Measurements from ENCODE around the gene PPP2R5C.

GRCh38 chr14:101797856-101798255, 36.3 kb downstream of the PPP2R5C start:
- TF ChIP-seq CTCF (conservative IDR thresholded peaks at IDR 0.05; ENCODE audit: low read depth, low read length) (no peak), POLR2A (IDR thresholded peaks at IDR 0.05; ENCODE audit: low read depth, low read length) (no peak), FOS (IDR thresholded peaks at IDR 0.05; ENCODE audit: low read depth, low read length) (no peak), RCOR1 (IDR thresholded peaks at IDR 0.05; ENCODE audit: insufficient replicate concordance, low read length) (no peak), CEBPB (IDR thresholded peaks at IDR 0.05; ENCODE audit: low read depth, low read length) (no peak), ELK1 (IDR thresholded peaks at IDR 0.05; ENCODE audit: borderline replicate concordance, low read depth, low read length) (no peak), MXI1 (IDR thresholded peaks at IDR 0.05; ENCODE audit: borderline replicate concordance, low read depth, low read length) (no peak), USF2 (IDR thresholded peaks at IDR 0.05; ENCODE audit: low read depth, low read length) (no peak), RAD21 (IDR thresholded peaks at IDR 0.05; ENCODE audit: low read length) (no peak)
